ENCODE data around the gene MYCBPAP. TPM values are rescaled to one million over a fixed set of nuclear protein-coding genes. Genes with fewer than 3 reads are reported as not detected.
"Not testable (repeated sequence)": the region's sequence is repeated elsewhere in the genome, so short reads cannot be mapped to it uniquely, and the experiment has no call there.

Gene MYCBPAP
- total RNA-seq, 1 experiment from 2014 or later = not detected

DNA sequence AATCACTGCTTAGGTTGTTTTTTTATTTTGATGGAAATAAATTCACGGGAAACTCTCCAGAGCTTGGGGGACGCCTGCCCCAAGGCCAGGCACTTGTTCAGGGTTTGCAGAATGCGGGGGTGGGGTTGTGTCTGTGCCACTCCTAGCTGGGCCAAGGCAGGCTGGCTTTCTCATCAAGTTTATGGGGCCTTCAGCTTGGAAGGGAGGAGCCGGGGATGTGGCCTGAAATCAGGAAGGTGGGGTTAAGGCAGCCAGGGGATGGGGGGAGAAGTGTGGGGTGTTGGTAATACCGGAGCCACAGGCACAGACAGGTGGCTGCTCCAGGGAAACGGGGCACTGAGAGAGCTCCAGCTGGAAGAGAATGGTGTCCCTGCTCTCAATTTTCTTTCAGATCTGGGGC lies 37.8 kb upstream of the MYCBPAP start:
- DNase-seq (ENCODE audit: low read depth) = no peak

DNA sequence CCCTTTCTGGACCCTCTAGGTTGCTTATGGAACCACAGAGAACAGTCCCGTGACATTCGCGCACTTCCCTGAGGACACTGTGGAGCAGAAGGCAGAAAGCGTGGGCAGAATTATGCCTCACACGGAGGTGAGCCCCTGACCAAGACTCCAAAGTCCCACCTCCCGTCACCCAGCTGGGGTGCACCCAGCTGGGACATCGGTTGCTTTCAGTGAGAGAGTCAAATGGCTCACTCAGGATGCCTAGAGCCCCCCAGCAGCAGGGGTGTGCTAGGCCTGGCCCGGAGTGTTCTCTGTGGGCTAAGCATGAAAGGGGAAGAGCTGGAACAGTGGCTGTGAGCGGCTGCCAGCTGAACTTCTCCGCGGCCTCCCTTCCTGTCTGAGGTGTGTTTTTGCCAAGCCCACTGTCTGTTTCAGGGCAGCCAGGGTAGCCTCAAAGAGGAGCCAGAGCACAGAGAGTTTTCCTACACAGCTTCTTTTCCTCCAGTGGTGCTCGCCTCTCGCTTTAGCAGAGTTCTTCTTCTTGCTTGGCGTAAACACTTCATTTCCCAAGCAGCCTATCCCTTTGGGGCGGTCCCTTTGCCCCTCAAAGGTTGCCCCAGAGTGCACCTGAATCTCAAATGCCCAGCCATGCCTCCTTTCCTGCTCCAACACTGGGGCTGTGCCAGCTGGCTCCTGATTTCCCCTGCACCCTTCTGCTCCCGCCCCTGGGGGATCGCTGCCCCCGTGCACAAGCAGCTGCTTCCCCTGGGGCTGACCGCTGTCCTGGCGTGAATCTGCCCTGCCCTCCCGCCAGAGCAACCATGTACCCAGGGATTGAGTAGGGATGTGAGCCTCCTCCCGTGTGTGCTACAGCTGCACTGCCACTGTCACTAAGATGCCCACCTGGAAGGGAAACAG lies 37.0 kb upstream of the MYCBPAP start:
- no peak for DNase-seq (ENCODE audit: low read depth)

DNA sequence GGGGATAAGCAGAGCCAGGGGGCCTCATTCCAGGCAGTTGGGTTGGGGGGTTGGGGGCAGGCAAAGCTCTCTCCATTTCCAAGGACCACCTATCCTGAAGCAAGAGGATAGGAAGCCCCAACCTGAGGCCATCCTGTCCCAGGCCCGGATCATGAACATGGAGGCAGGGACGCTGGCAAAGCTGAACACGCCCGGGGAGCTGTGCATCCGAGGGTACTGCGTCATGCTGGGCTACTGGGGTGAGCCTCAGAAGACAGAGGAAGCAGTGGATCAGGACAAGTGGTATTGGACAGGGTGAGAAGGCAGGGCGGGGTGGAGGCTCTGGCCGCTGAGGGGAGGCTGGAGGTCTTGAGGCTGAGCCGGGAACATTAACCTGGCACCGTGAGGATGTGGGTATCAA lies 36.0 kb upstream of the MYCBPAP start:
- no peak for DNase-seq (ENCODE audit: low read depth)

DNA sequence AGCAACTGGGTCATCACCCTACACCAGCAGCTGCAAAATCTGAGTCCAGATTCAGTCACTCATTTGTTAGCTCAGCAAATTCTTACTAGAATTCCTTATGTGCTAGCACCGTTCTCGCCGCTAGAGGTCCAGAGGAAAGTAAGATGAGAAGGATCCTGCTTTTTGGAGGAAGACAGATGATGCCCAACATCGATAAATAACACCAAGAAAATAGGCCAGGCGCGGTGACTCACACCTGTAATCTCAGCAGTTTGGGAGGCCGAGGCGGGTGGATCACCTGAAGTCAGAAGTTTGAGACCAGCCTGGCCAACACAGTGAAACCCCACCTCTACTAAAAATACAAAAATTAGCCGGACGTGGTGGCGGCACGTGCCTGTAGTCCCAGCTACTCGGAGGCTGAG lies 35.5 kb upstream of the MYCBPAP start:
- DNase-seq (ENCODE audit: low read depth) = not testable (repeated sequence)

DNA sequence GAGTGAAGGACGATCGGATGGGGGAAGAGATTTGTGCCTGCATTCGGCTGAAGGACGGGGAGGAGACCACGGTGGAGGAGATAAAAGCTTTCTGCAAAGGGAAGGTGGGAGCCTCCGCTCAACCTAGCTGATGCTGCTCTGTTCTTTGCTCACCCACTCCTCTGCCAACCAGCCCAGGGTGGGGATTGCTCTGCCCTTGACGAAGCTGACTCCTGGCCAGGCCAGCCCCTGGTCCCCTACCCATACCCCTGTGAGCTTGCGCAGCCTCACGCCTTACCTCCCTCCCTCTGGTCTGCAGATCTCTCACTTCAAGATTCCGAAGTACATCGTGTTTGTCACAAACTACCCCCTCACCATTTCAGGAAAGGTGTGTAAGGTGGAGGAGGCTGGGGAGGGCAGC lies 34.3 kb upstream of the MYCBPAP start:
- no peak for DNase-seq (ENCODE audit: low read depth)

DNA sequence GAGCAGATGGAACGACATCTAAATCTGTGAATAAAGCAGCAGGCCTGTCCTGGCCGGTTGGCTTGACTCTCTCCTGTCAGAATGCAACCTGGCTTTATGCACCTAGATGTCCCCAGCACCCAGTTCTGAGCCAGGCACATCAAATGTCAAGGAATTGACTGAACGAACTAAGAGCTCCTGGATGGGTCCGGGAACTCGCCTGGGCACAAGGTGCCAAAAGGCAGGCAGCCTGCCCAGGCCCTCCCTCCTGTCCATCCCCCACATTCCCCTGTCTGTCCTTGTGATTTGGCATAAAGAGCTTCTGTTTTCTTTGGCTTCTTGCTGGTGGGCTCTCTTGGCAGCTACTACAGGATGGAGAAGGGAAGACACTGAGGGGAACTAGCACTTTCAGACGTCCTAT lies 33.7 kb upstream of the MYCBPAP start:
- no peak for DNase-seq (ENCODE audit: low read depth)

DNA sequence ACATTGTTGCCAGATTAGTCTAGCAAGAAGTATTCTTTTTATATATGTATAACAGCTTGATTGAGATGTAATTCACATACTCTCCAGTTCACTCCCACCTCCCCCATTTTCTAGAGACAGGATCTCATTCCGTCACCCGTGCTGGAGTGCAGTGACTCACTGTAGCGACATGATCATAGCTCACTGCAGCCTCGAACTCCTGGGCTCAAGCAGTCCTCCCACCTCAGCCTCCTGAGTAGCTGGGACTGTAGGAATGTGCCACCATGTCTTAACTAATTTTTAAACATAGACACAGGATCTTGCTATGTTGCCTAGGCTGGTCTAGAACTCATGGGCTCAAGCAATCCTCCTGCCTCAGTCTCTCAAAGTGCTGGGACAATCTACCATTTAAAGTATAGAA lies 32.9 kb upstream of the MYCBPAP start:
- no peak for DNase-seq (ENCODE audit: low read depth)

DNA sequence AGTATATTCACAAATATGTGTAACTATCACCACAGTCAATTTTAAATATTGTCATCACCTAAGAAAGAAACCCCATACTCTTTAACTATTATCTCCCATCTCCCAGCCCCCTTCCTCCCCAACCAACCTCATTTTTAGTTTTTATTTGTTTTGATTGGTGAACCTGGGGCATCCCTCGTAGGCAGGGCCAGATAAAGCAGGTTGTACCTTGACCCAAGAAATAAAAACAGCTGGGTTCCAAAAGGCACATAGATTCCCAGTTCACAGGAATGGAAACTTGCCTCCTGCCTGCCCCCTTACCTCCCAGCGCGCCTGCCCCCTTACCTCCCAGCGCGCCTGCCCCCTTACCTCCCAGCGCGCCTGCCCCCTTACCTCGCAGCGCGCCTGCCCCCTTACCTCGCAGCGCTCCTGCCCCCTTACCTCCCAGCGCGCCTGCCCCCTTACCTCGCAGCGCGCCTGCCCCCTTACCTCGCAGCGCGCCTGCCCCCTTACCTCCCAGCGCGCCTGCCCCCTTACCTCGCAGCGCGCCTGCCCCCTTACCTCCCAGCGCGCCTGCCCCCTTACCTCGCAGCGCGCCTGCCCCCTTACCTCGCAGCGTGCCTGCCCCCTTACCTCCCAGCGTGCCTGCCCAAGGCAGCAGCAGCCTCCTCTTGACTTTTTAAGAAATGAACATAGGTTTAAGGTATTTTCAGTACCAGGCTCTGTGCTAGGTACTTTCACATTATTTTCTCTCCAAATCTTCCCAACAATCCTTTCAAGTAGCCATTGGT lies 32.3 kb upstream of the MYCBPAP start:
- not testable (repeated sequence) for DNase-seq (ENCODE audit: low read depth)

DNA sequence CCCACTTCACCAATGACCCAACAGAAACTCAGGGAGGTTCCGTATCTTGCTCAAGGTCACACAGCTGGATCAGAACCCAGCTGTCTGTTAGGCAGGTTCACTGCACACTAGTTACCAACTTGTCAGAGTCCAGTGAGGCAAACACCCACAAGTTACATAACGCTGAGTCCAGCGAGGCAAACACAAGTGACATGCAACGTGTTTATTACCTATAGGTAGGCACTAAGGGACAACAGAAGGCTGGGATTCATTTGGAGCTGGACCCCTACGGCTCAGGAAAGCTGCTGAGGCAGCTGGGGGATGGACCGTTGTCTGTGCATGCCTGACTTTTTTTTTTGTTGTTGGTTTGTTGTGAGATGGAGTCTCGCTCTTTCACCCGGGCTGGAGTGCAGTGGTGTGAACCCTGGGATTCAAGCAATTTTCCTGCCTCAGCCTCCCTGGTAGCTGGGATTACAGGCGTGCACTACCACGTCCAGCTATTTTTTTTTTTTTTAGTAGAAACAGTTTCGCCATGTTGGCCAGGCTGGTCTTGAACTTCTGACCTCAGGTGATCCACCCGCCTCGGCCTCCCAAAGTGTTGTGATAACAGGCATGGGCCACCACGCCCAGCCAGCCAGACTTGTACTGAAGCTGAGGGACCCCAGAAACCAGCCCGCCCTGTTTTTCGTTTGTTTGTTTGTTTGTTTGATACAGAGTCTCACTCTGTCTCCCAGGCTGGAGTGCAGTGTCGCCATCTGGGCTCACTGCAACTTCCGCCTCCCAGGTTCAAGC lies 31.5 kb upstream of the MYCBPAP start:
- no peak for DNase-seq (ENCODE audit: low read depth)

DNA sequence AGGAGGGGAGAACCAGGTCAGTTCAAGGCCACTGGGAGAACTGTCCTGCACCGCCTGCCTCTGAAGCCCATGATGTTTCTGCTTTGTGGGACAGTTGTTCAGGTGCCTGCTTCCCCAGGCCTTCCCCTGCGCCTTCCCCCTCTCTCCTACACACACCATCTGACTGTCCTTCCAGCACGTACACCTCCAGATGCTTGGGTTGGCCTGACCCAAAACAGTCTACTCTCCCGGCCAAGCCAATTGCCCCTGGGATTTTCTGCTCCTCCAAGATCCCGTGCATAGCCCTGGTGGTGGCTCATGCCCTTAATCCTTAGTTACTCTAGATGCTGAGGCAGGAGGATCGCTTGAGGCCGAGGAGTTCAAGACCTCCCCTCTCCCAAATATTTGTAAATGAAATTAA lies 30.3 kb upstream of the MYCBPAP start:
- DNase-seq (ENCODE audit: low read depth) = no peak

DNA sequence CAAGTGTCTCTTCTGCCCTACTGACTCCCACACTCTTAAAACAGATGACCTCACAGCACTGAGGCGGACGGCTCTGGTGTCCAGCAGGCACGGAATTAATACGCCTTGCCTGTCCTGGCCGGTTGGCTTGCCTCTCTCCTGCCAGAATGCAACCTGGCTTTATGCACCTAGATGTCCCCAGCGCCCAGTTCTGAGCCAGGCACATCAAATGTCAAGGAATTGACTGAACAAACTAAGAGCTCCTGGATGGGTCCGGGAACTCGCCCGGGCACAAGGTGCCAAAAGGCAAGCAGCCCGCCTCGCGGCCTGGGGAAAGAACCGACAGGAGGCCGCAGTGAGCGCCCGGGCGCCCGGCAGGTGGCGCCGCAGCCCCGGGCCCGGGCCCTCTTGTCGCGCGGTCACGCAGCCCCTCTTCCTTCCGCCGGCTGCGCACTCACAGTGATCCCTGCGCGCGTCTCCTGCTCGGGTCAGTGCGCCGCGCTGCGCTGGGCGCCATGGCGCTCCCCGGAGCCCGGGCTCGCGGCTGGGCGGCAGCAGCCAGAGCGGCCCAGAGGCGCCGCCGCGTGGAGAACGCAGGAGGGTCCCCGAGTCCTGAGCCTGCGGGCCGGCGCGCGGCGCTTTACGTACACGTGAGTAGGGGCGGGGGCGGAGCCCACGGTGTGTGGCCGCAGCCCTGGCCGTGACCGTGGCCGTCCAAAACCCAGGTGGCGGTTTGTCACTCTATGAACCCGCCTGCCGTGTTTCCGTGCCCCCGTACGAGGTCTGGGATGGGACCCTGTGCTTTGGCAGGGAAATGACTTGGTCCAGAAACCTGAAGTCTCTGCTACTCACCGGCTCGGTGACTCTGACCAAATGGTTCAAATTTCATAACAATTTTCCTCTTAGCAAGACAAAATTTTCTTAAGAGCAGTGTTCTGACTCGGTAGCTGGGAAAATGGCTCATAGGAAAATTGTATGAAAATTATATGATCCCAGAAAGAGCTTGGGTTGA lies 29.6 kb upstream of the MYCBPAP start, which contains the start of gene RSAD1:
Gene RSAD1, plus strand, starts transcription at position 470 of the 991 bp plus-strand sequence. Its CDS starts 25 bp downstream, at position 495.
- peak; percentile 86 for DNase-seq (ENCODE audit: low read depth)

DNA sequence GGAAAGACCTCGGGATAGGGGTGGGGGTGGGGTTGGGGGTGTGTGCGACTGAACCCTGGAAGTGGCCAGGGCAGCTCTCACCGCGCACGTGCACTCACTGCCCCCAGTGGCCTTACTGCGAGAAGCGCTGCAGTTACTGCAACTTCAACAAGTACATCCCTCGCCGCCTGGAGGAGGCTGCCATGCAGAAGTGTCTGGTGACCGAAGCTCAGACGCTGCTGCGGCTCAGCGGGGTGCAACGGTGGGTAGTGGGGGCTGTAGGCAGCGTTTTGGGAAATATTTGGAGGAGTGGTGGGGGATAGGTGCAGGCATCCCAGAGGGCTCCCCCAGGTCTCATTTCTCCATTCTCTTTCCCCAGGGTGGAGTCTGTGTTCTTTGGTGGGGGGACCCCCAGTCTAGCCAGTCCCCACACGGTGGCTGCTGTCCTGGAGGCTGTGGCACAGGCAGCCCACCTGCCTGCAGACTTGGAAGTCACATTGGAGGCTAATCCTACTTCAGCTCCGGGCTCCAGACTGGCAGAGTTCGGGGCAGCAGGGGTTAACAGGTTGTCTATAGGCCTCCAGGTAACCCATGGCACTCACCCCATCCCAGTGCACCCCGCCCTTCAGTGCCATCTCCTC lies 28.6 kb upstream of the MYCBPAP start:
- DNase-seq (ENCODE audit: low read depth) = peak; percentile 66

DNA sequence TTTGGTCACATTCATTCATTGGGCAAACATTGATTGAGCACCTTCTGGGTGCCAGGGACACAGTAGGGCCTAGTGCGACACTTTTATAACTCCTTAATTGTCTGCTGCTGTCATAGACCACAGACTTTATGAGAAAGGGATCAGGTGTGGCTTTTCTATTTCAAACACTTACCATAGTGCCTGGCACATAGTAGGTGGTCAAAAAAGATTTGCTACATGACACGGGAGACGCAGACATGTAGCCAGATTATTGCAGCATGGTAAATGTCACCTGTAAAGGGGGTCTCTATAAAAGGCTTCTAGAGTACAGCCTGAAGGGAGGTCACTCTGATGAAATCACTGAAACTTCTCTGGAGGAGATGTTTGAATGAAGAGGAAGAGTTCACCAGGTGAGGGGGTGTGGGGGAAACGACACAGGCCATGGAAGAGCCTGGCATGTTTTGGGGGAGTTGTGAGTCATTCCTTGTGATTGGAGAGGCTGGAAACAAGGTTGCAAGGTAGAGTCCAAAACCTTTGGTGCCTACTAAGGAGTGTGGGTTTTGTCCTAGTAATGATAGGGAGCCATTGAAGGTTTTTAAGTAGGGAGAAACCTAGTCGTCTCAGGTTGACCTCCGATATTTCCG lies 28.0 kb upstream of the MYCBPAP start:
- DNase-seq (ENCODE audit: low read depth) = no peak

DNA sequence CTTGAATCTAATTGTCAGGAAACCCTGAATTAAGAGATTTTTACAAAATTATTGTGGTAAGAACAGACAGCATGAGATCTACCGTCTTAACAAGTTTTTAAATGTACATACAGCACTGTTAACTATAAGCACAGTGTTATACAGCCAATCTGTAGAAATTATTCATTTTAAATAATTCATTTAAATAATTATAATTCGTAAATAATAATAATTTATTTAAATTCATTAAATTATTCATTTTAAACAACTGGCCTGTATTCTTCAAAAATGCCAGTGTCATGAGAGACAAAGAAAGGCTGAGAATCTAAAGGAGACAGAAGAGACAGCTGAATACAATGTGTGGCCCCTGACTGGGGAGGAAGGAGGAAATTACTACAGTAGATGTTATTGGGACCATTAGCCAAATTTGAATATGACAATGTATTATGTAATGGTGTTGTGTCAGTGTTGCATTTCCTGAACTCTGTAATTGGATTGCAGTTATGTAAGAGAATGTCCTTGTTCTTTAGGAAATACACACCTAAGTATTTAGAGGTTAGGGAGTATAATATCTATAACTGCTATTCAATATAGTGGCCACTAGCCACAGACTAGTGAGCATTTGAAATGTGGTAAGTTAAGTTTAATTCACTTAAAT lies 27.3 kb upstream of the MYCBPAP start:
- no peak for DNase-seq (ENCODE audit: low read depth)

DNA sequence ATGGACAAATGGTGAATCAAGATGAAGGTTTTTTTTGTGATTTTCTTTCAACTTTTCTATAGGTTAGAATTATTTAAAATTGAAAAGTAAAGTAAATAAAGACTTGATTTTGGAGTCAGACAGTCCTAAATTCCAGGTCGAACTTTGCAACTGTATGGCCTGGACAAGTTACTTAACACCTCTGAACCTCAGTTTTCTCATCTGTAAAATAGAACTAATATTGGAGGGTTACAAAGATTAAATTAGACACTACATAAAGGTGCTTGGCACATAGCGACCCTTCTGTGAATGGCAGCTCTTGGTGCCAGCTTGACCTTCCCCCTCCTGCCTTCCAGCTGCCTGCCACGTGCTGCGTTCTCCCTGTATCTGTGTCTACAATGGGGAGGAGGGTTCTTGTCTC lies 26.6 kb upstream of the MYCBPAP start:
- DNase-seq (ENCODE audit: low read depth) = no peak

DNA sequence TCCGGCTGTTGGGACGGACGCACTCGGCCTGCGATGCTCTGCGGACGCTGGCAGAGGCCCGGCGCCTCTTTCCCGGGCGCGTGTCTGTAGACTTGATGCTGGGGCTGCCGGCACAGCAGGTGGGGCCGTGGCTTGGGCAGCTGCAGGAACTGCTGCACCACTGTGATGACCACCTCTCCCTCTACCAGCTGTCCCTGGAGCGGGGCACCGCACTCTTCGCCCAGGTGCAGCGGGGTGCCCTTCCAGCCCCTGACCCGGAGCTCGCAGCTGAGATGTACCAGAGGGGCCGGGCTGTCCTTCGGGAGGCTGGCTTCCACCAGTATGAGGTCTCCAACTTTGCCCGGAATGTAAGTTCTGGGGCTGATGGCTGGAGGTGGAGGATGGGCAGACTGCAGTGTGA lies 26.1 kb upstream of the MYCBPAP start:
- DNase-seq (ENCODE audit: low read depth) = no peak

DNA sequence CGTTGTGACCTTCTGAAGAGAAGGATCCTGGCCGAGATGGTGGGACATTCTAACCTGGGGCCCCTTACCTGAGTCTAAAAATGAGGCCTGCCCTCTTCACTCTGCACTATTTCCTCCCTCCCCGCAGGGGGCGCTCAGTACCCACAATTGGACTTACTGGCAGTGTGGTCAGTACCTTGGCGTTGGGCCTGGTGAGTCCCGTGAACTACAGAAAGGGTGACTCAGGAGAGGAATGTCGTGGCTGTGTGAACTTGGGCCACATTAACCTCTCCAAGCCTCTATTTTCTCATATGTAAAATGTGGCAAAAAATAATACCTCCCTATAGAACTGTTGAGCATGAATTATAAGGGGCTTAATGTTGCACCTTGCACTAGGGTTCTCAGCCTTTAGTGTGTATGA lies 25.7 kb upstream of the MYCBPAP start:
- DNase-seq (ENCODE audit: low read depth) = peak; percentile 96

DNA sequence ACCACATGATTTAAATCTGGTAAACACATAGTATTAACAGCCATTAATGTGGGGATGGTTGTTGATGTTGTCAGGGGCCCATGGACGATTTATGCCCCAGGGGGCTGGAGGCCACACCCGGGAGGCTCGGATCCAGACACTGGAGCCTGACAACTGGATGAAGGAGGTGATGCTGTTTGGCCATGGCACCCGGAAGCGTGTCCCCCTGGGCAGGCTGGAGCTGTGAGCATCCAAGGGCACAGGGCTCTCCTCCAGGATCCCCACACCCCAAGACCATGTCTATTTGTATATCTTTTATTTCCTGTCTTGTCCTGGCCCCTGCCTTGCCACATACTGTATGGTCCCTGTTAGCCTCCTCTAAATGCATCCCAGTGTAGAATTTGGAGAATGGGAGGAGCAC lies 25.0 kb upstream of the MYCBPAP start:
- DNase-seq (ENCODE audit: low read depth) = no peak

DNA sequence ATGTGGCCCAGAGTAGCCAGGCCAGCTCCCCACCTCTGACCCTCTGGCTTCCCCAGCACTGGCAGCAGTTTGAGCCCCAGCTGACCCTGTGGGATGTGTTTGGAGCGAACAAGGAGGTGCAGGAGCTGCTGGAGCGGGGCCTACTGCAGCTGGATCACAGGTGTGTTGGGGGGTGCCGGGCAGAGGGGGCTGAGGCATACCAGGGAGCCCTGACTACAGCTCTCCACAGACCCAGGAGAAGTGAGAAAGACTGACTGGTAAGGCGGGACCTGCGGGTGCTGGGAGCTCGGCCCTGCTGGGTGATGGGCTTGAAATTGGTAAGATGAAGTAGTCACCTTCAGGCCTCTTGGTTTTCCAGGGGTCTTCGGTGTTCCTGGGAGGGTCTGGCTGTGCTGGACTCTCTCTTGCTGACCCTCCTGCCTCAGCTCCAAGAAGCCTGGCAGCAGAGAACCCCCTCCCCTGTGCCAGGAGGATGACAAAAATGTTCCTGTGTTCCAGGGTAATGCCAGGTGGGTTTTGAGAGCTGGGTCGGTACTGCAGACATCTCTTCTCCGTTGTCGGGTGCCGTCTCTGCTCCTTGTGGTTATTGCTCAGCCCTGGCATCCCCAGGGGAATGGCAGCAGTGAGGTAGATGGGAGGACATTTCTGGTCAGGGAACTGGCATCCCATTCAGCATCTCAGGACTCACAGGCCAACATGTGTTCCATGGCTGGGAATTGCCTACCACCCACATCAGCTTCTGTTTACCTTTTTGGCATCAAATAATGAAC lies 23.7 kb upstream of the MYCBPAP start:
- no peak for DNase-seq (ENCODE audit: low read depth)
